Activated CD8-positive, alpha-beta memory T cell treated with anti-CD3 and anti-CD28 coated beads, Interleukin-2, amount 50 U/mL, for 24 hours (primary cell): Measurements from ENCODE around the gene MMP12.
"Not testable (repeated sequence)": the region's sequence is repeated elsewhere in the genome, so short reads cannot be mapped to it uniquely, and the experiment has no call there.

Experiments
- DNase-seq: peaks from one replicate; pipeline ENCODE4 v3.0.0-alpha.2; 2020; ENCODE audit errors: extremely low read depth

Gene MMP12

GRCh38 chr11:102874852-102875251 lies at the start of gene MMP12:
Gene MMP12, minus strand, starts transcription at chr11:102874982. Its CDS starts 45 bp downstream, at chr11:102874937.
- no peak for DNase-seq

- DNase-seq: no peak
These were observed 46.9 kb upstream of the MMP12 start for GRCh38 chr11:102921587-102922220.

- DNase-seq: no peak
These were observed 45.4 kb upstream of the MMP12 start for GRCh38 chr11:102920118-102920684.

GRCh38 chr11:102915044-102915375 lies 40.2 kb upstream of the MMP12 start:
- no peak for DNase-seq

GRCh38 chr11:102914238-102915043 lies 39.7 kb upstream of the MMP12 start:
- DNase-seq: no peak

GRCh38 chr11:102912482-102912830 lies 37.7 kb upstream of the MMP12 start:
- no peak for DNase-seq

GRCh38 chr11:102911758-102912481 lies 37.1 kb upstream of the MMP12 start:
- no peak for DNase-seq

GRCh38 chr11:102905848-102906247 lies 31.1 kb upstream of the MMP12 start:
- not testable (repeated sequence) for DNase-seq

- not testable (repeated sequence) for DNase-seq
These were observed 29.1 kb upstream of the MMP12 start for GRCh38 chr11:102903895-102904294.

GRCh38 chr11:102900346-102900745 lies 25.6 kb upstream of the MMP12 start:
- DNase-seq: no peak

- no peak for DNase-seq
These were observed 17.0 kb upstream of the MMP12 start for GRCh38 chr11:102891736-102892135.

- DNase-seq: no peak
These were observed 12.2 kb upstream of the MMP12 start for GRCh38 chr11:102886999-102887398.

GRCh38 chr11:102883141-102883540 lies 8.4 kb upstream of the MMP12 start:
- DNase-seq: no peak

GRCh38 chr11:102882389-102883024 lies 7.7 kb upstream of the MMP12 start:
- DNase-seq: no peak

- no peak for DNase-seq
These were observed 5.0 kb upstream of the MMP12 start for GRCh38 chr11:102879801-102880200.

GRCh38 chr11:102878595-102878994 lies 3.8 kb upstream of the MMP12 start:
- DNase-seq: no peak

- DNase-seq: not testable (repeated sequence)
These were observed 5.3 kb downstream of the MMP12 start for GRCh38 chr11:102869354-102869964.

- no peak for DNase-seq
These were observed 6.4 kb downstream of the MMP12 start for GRCh38 chr11:102868339-102868738.

- DNase-seq: no peak
These were observed 10.1 kb downstream of the MMP12 start for GRCh38 chr11:102864724-102865123.

GRCh38 chr11:102853956-102854355 lies 20.8 kb downstream of the MMP12 start:
- no peak for DNase-seq

- DNase-seq: no peak
These were observed 21.7 kb downstream of the MMP12 start for GRCh38 chr11:102853055-102853454.
